ENCODE measurements around the gene TCAF1. TPM values are rescaled to one million over a fixed set of nuclear protein-coding genes. Genes with fewer than 3 reads are reported as not detected.
"Not testable (repeated sequence)": the region's sequence is repeated elsewhere in the genome, so short reads cannot be mapped to it uniquely, and the experiment has no call there.

The TCAF1 gene
- total and polyA plus RNA-seq, 4 donors, result 10.1 to 65.8 (median 24.7) TPM

GRCh38 chr7:143824295-143825135 is 77.5 kb downstream of the TCAF1 start:
- no CpG with 5 or more reads among the region's 7 CpGs for WGBS, 2 donors
- H3K4me3 ChIP-seq; H3K27ac ChIP-seq (ENCODE audit: low read depth in 1 of 2, low read length in 1 of 2); H3K9ac ChIP-seq (ENCODE audit: insufficient read depth in 1 of 2, low read length in 2 of 2); H3K9me3 ChIP-seq (ENCODE audit: control insufficient read depth in 4 of 4, insufficient read depth in 3 of 4, low read length in 3 of 4); H3K36me3 ChIP-seq (ENCODE audit: control insufficient read depth in 4 of 4, insufficient read depth in 4 of 4, low read length in 4 of 4); DNase-seq; H3K4me1 ChIP-seq (ENCODE audit: control insufficient read depth in 5 of 5, insufficient read depth in 5 of 5, low read length in 5 of 5); H3K27me3 ChIP-seq (ENCODE audit: control insufficient read depth in 3 of 3, insufficient read depth in 3 of 3, low read length in 2 of 3): not testable (repeated sequence)
- peak; percentile 42 for ATAC-seq (ENCODE audit: insufficient read depth, low FRiP score)

GRCh38 chr7:143823634-143824294 is 78.2 kb downstream of the TCAF1 start:
- not testable (repeated sequence) for ATAC-seq (ENCODE audit: insufficient read depth, low FRiP score)

DNA sequence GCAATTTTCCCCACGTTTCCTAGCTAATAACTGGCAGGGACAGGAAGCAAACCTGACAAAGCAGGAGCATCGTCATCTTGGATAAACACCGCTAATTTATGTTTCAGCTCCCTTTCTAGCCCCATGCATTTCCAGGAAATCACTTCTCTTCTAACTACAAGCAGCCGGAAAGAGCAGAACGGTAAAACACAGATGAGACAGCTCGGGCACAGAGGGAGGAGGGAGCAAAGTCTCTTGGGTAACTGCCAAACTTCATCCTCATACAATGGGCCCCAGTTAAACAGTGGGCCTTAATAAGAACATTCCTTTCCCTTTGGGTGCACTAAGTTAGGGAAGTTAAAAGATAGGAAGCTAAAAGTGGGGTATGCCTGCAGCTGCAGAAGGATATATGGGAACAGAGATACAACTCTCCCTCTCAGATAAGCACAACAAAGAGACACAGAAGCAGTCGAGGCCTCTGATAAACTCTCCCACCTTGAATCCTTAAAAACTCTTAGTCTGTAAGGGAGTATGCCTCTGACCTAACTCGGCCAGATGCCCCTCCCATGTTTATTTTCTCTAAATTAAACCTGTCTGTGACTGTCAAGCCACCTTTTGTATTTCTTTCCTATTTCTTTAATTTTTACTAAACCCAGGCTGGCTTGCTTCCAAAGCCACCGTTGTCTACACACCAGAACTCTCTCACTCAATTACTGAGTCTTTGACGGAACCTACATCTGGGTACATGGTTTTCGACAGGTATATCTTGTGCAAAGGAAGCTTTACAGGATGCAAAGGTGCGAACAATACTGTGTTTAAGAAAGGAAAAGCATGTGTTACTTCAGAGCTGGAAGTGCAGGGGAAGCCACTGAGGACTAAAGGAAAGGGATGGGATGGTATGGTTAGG is 80.3 kb downstream of the TCAF1 start:
- DNase-seq; H3K4me3 ChIP-seq; H3K4me1 ChIP-seq (ENCODE audit: control insufficient read depth in 5 of 5, insufficient read depth in 5 of 5, low read length in 5 of 5); H3K27me3 ChIP-seq (ENCODE audit: control insufficient read depth in 3 of 3, insufficient read depth in 3 of 3, low read length in 2 of 3); H3K9me3 ChIP-seq (ENCODE audit: control insufficient read depth in 4 of 4, insufficient read depth in 3 of 4, low read length in 3 of 4); H3K36me3 ChIP-seq (ENCODE audit: control insufficient read depth in 4 of 4, insufficient read depth in 4 of 4, low read length in 4 of 4); H3K27ac ChIP-seq (ENCODE audit: low read depth in 1 of 2, low read length in 1 of 2); ATAC-seq (ENCODE audit: insufficient read depth, low FRiP score); H3K9ac ChIP-seq (ENCODE audit: insufficient read depth in 1 of 2, low read length in 2 of 2): not testable (repeated sequence)
- 14% methylated on average over 1 of the region's 12 CpGs; no CpG with 5 or more reads in 1 of the 2 donors for WGBS, 2 donors

More at GRCh38 chr7:143823634-143824294, 78.2 kb downstream of the TCAF1 start:
- WGBS, 2 donors, result no CpG with 5 or more reads among the region's 3 CpGs
- not testable (repeated sequence) for H3K27ac ChIP-seq (ENCODE audit: low read depth in 1 of 2, low read length in 1 of 2); H3K27me3 ChIP-seq (ENCODE audit: control insufficient read depth in 3 of 3, insufficient read depth in 3 of 3, low read length in 2 of 3); H3K4me1 ChIP-seq (ENCODE audit: control insufficient read depth in 5 of 5, insufficient read depth in 5 of 5, low read length in 5 of 5); DNase-seq; H3K9ac ChIP-seq (ENCODE audit: insufficient read depth in 1 of 2, low read length in 2 of 2); H3K4me3 ChIP-seq; H3K9me3 ChIP-seq (ENCODE audit: control insufficient read depth in 4 of 4, insufficient read depth in 3 of 4, low read length in 3 of 4); H3K36me3 ChIP-seq (ENCODE audit: control insufficient read depth in 4 of 4, insufficient read depth in 4 of 4, low read length in 4 of 4)

DNA sequence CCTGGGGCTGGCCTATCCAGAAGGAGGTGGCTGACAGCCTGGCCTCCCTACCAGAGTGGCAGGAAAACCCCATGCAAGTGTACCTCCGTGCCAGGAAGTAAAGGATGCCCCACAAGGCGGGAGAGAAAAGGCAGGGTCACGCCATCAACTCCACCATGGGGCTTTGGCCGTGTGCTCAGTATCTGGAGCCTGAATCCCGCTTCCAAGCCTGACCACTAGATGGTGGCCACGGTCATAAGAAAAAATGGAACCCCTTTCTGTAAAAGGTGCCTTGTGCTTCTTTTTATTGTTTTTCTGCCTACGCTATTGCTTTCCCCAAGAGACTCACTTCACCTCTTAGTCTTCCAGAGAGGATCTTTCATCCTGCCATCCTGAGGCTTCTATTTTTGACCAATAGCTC is 84.1 kb downstream of the TCAF1 start:
- not testable (repeated sequence) for H3K9me3 ChIP-seq (ENCODE audit: control insufficient read depth in 4 of 4, insufficient read depth in 3 of 4, low read length in 3 of 4); H3K36me3 ChIP-seq (ENCODE audit: control insufficient read depth in 4 of 4, insufficient read depth in 4 of 4, low read length in 4 of 4); H3K4me1 ChIP-seq (ENCODE audit: control insufficient read depth in 5 of 5, insufficient read depth in 5 of 5, low read length in 5 of 5); H3K27me3 ChIP-seq (ENCODE audit: control insufficient read depth in 3 of 3, insufficient read depth in 3 of 3, low read length in 2 of 3); DNase-seq; H3K9ac ChIP-seq (ENCODE audit: insufficient read depth in 1 of 2, low read length in 2 of 2); H3K4me3 ChIP-seq; H3K27ac ChIP-seq (ENCODE audit: low read depth in 1 of 2, low read length in 1 of 2); ATAC-seq (ENCODE audit: insufficient read depth, low FRiP score)
- no CpG with 5 or more reads among the region's 7 CpGs for WGBS, 2 donors

GRCh38 chr7:143816471-143817133 is 85.4 kb downstream of the TCAF1 start:
- H3K4me1 ChIP-seq (ENCODE audit: control insufficient read depth in 5 of 5, insufficient read depth in 5 of 5, low read length in 5 of 5); ATAC-seq (ENCODE audit: insufficient read depth, low FRiP score); H3K36me3 ChIP-seq (ENCODE audit: control insufficient read depth in 4 of 4, insufficient read depth in 4 of 4, low read length in 4 of 4); DNase-seq; H3K4me3 ChIP-seq; H3K27me3 ChIP-seq (ENCODE audit: control insufficient read depth in 3 of 3, insufficient read depth in 3 of 3, low read length in 2 of 3); H3K27ac ChIP-seq (ENCODE audit: low read depth in 1 of 2, low read length in 1 of 2); H3K9ac ChIP-seq (ENCODE audit: insufficient read depth in 1 of 2, low read length in 2 of 2); H3K9me3 ChIP-seq (ENCODE audit: control insufficient read depth in 4 of 4, insufficient read depth in 3 of 4, low read length in 3 of 4): not testable (repeated sequence)
- 76 to 79% methylated on average over 1 to 2 of the region's 8 CpGs for WGBS, 2 donors

DNA sequence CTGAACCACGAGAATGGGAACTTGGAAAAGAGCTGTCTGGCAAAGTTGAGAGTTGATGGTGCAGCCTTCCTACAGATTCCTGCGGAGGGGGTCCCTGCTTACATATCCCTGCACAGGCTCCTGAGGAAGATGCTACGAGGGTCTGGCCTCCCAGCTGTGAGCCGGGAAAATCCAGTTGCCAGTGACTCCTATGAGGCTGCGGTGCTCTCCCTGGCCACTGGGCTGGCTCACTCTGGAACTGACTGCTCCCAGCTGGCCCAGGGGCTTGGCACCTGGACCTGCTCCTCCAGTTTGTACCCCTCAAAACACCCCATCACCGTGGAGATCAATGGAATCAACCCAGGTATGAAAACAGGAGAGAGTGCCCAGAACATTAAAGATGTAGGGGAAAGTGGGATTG is 91.3 kb downstream of the TCAF1 start:
- H3K36me3 ChIP-seq (ENCODE audit: control insufficient read depth in 4 of 4, insufficient read depth in 4 of 4, low read length in 4 of 4); H3K4me3 ChIP-seq; DNase-seq; H3K4me1 ChIP-seq (ENCODE audit: control insufficient read depth in 5 of 5, insufficient read depth in 5 of 5, low read length in 5 of 5); ATAC-seq (ENCODE audit: insufficient read depth, low FRiP score); H3K27me3 ChIP-seq (ENCODE audit: control insufficient read depth in 3 of 3, insufficient read depth in 3 of 3, low read length in 2 of 3); H3K9ac ChIP-seq (ENCODE audit: insufficient read depth in 1 of 2, low read length in 2 of 2); H3K9me3 ChIP-seq (ENCODE audit: control insufficient read depth in 4 of 4, insufficient read depth in 3 of 4, low read length in 3 of 4); H3K27ac ChIP-seq (ENCODE audit: low read depth in 1 of 2, low read length in 1 of 2): not testable (repeated sequence)
- no CpG with 5 or more reads among the region's 6 CpGs for WGBS, 2 donors

- WGBS, 2 donors, result no CpG with 5 or more reads among the region's 5 CpGs
- H3K9me3 ChIP-seq (ENCODE audit: control insufficient read depth in 4 of 4, insufficient read depth in 3 of 4, low read length in 3 of 4); H3K27me3 ChIP-seq (ENCODE audit: control insufficient read depth in 3 of 3, insufficient read depth in 3 of 3, low read length in 2 of 3); H3K4me1 ChIP-seq (ENCODE audit: control insufficient read depth in 5 of 5, insufficient read depth in 5 of 5, low read length in 5 of 5); H3K36me3 ChIP-seq (ENCODE audit: control insufficient read depth in 4 of 4, insufficient read depth in 4 of 4, low read length in 4 of 4); DNase-seq; H3K27ac ChIP-seq (ENCODE audit: low read depth in 1 of 2, low read length in 1 of 2); H3K4me3 ChIP-seq; H3K9ac ChIP-seq (ENCODE audit: insufficient read depth in 1 of 2, low read length in 2 of 2): not testable (repeated sequence)
- ATAC-seq (ENCODE audit: insufficient read depth, low FRiP score), result peak; percentile 34
Measured at GRCh38 chr7:143806664-143807071, 95.3 kb downstream of the TCAF1 start.

Data from lung (tissue), 10 donors.